HepG2 (cell line): ENCODE data around the gene CLDN24. TPM values are rescaled to one million over a fixed set of nuclear protein-coding genes. Genes with fewer than 3 reads are reported as not detected.

Experiments
- ATAC-seq: fragments of 200-7000 bp; cut with Tn5 transposase; 3 replicates; pipeline ENCODE4 v1.9.1; 2020; ENCODE audit warnings: mild to moderate bottlenecking, moderate library complexity
- BruUV-seq: library from RNA; stranded (reverse); fragments of 400-500 nt; replicated peaks from 2 replicates; lab custom pipeline; 2021; lab: Mats Ljungman, UMichigan
- CTCF ChIA-PET: fragments of 300-600 bp; formaldehyde crosslinking; extraction: SDS; loops from one replicate; lab custom pipeline; 2021; ENCODE audit warnings: low total read pairs, inconsistent platforms, low intra/inter-chr PET ratio; lab: Yijun Ruan, JAX
- POLR2A ChIA-PET: fragments of 350-600 bp; sonication (Branson Sonifier 250); formaldehyde crosslinking; loops from one replicate; lab custom pipeline; 2020; ENCODE audit warnings: antibody characterized with exemption, inconsistent platforms; lab: Yijun Ruan, JAX
- DNase-seq: peaks from one replicate; pipeline ENCODE4 v3.0.0-alpha.2; 2015; ENCODE audit warnings: low spot score
- FAIRE-seq: peaks from 3 replicates; lab custom pipeline; 2011; peaks lifted over from hg19 to GRCh38; lab: Jason Lieb, UNC
- H2AFZ ChIP-seq: one replicate; pipeline ENCODE4 v1.6.1; 2011; ENCODE audit warnings: low read length, inconsistent platforms
- H3K27ac ChIP-seq: fragments of 300-600 bp; 3 replicates; pipeline ENCODE4 v1.8.0; 2011; ENCODE audit warnings: mixed run types, mild to moderate bottlenecking, mixed read lengths, low read length, inconsistent platforms; ENCODE audit not compliant: insufficient read depth; ENCODE audit errors: extremely low read length
- H3K27me3 ChIP-seq, 2 experiments: fragments of 200-600 bp in 1 of 2; 2 replicates in 1 of 2; 3 replicates in 1 of 2; pipeline versions ENCODE4 v1.6.0 to v1.8.0; 2011; ENCODE audit warnings: low read length in 2 of 2, mild to moderate bottlenecking in 2 of 2, moderate library complexity in 2 of 2, inconsistent platforms in 1 of 2; ENCODE audit not compliant: insufficient read depth in 2 of 2, control insufficient read depth in 1 of 2
- H3K36me3 ChIP-seq, 2 experiments: fragments of 200-600 bp in 1 of 2; replicated peaks in 1 of 2; 2 replicates in 1 of 2; 3 replicates in 1 of 2; pipeline versions ENCODE4 v1.5.1 to v1.8.0; 2011; ENCODE audit warnings: low read length in 2 of 2, inconsistent platforms in 1 of 2; ENCODE audit not compliant: insufficient read depth in 2 of 2, control insufficient read depth in 1 of 2
- H3K4me1 ChIP-seq: 2 replicates; pipeline ENCODE4 v1.5.1; 2012; ENCODE audit warnings: low read length, inconsistent platforms; ENCODE audit not compliant: insufficient read depth
- H3K4me2 ChIP-seq: 2 replicates; pipeline ENCODE4 v1.6.0; 2011; ENCODE audit warnings: low read depth, low read length, inconsistent platforms
- H3K4me3 ChIP-seq, 3 experiments: fragments of 200-600 bp in 1 of 3; sonication (generic), shearing (Covaris generic) in 1 of 3; replicated peaks in 1 of 3; 2 replicates each; pipeline ENCODE4 v1.5.1; 2011 to 2016; ENCODE audit warnings: low read length in 3 of 3, inconsistent platforms in 2 of 3, low read depth in 2 of 3, mild to moderate bottlenecking in 2 of 3, control low read depth in 1 of 3, mixed read lengths in 1 of 3; ENCODE audit not compliant: insufficient read depth in 1 of 3
- H3K79me2 ChIP-seq: one replicate; pipeline ENCODE4 v1.6.1; 2011; ENCODE audit warnings: low read length, inconsistent platforms; ENCODE audit not compliant: insufficient read depth
- H3K9ac ChIP-seq: 2 replicates; pipeline ENCODE4 v1.6.0; 2011; ENCODE audit warnings: mild to moderate bottlenecking, low read depth, low read length, inconsistent platforms; ENCODE audit not compliant: insufficient read depth
- H3K9me3 ChIP-seq: 2 replicates; pipeline ENCODE4 v1.5.1; 2012; ENCODE audit warnings: mild to moderate bottlenecking, low read length
- H4K20me1 ChIP-seq: 2 replicates; pipeline ENCODE4 v1.6.0; 2011; ENCODE audit warnings: inconsistent platforms, mild to moderate bottlenecking, low read length, moderate library complexity; ENCODE audit not compliant: insufficient read depth
- CENPT ChIP-seq: sonication (generic); formaldehyde crosslinking; IDR thresholded peaks from 2 replicates; pipeline ENCODE4 v1.8.0; 2022; ENCODE audit warnings: low read depth, mild to moderate bottlenecking, moderate library complexity, missing genetic modification reagents
- FOXA3 ChIP-seq: IDR thresholded peaks from 2 replicates; pipeline ENCODE4 v1.6.1; 2016; ENCODE audit warnings: missing genetic modification reagents, missing compliant biosample characterization
- HIC2 ChIP-seq: sonication (generic); formaldehyde crosslinking; IDR thresholded peaks from 2 replicates; pipeline ENCODE4 v1.9.0; 2022; ENCODE audit warnings: low read depth, missing genetic modification reagents
- RFXAP ChIP-seq: sonication (generic); formaldehyde crosslinking; IDR thresholded peaks from 2 replicates; pipeline ENCODE4 v1.4.0; 2020; ENCODE audit warnings: missing genetic modification reagents, borderline replicate concordance
- SRSF9 ChIP-seq: fragments of 200-400 bp; formaldehyde crosslinking; IDR thresholded peaks from 2 replicates; pipeline ENCODE4 v1.6.1; 2018; ENCODE audit warnings: borderline replicate concordance, mild to moderate bottlenecking, low read depth, low read length; ENCODE audit not compliant: insufficient read depth, poor library complexity, severe bottlenecking
- YEATS4 ChIP-seq: sonication (generic); formaldehyde crosslinking; IDR thresholded peaks from 2 replicates; pipeline ENCODE4 v1.4.0; 2020; ENCODE audit warnings: missing genetic modification reagents, borderline replicate concordance
- ZNF430 ChIP-seq: sonication (generic); formaldehyde crosslinking; IDR thresholded peaks from 2 replicates; pipeline ENCODE4 v1.9.0; 2021; ENCODE audit warnings: mild to moderate bottlenecking, missing genetic modification reagents
- WGBS: methylation state at CpG from one replicate; pipeline ENCODE4 v1.1.6; 2017; ENCODE audit warnings: low lambda C conversion rate; 5-methylcytosine and 5-hydroxymethylcytosine counted together
- in situ Hi-C: cut with HindIII; loops from 2 replicates; pipeline ENCODE4 v1.10.0; 2017; ENCODE audit warnings: low pct_unique_long_range_greater_than_20kb; ENCODE audit not compliant: extremely low pct_ligation_motif_present
- intact Hi-C: fragments of 100-400 bp; cut with micrococcal nuclease; formaldehyde crosslinking; loops from one replicate; pipeline ENCODE4 v1.10.0; 2022; ENCODE audit not compliant: unreplicated experiment
- polyA plus RNA-seq, 8 experiments: library from polyadenylated mRNA; depleted of rRNA in 3 of 8; stranded (reverse) in 7 of 8; unstranded in 1 of 8; fragments of >200 nt; fragmentation: Illumina TruSeq in 4 of 8; extraction: Trizol in 4 of 8; gene quantifications; 2 replicates each; pipeline versions ENCODE4 v1.2.1 to v1.2.3, GENCODE V29; 2011 to 2016; ENCODE audit warnings: low read depth in 4 of 8, missing spikeins in 1 of 8, mixed read lengths in 1 of 8; ENCODE audit not compliant: insufficient read depth in 1 of 8
- total RNA-seq, 5 experiments: library from RNA; depleted of rRNA; stranded (reverse); fragments of >200 nt; fragmentation: Illumina TruSeq; extraction: Trizol; gene quantifications; 2 replicates each; pipeline ENCODE4 v1.2.3, GENCODE V29; 2016; ENCODE audit warnings: low read depth in 1 of 5
- TF ChIP-seq, protein P1 (sequence below): sonication (generic); formaldehyde crosslinking; IDR thresholded peaks from 2 replicates; pipeline ENCODE4 v1.5.0; 2020; ENCODE audit warnings: mild to moderate bottlenecking, missing genetic modification reagents

CLDN24 gene
- total and polyA plus RNA-seq, 2 of the 13 experiments (the other 11 are each of a cell fraction or from before 2014, with no cell fraction given): not detected

- H3K27ac ChIP-seq: no peak overlapping the region
- in situ Hi-C loops: no loop called here
- ChIA-PET CTCF (no interaction called here), POLR2A (no interaction called here)
- H3K79me2 ChIP-seq: no peaks in the 10 kb centered on the region
- H3K4me2 ChIP-seq: no peak overlapping the region
- no peak for TF ChIP-seq YEATS4 (CRISPR knock-in tag)
- no peak for TF ChIP-seq SRSF9
- no peak for TF ChIP-seq FOXA3
- TF ChIP-seq ZNF430: no peak
- no peak for TF ChIP-seq RFXAP (CRISPR knock-in tag)
- TF ChIP-seq, protein P1, sequence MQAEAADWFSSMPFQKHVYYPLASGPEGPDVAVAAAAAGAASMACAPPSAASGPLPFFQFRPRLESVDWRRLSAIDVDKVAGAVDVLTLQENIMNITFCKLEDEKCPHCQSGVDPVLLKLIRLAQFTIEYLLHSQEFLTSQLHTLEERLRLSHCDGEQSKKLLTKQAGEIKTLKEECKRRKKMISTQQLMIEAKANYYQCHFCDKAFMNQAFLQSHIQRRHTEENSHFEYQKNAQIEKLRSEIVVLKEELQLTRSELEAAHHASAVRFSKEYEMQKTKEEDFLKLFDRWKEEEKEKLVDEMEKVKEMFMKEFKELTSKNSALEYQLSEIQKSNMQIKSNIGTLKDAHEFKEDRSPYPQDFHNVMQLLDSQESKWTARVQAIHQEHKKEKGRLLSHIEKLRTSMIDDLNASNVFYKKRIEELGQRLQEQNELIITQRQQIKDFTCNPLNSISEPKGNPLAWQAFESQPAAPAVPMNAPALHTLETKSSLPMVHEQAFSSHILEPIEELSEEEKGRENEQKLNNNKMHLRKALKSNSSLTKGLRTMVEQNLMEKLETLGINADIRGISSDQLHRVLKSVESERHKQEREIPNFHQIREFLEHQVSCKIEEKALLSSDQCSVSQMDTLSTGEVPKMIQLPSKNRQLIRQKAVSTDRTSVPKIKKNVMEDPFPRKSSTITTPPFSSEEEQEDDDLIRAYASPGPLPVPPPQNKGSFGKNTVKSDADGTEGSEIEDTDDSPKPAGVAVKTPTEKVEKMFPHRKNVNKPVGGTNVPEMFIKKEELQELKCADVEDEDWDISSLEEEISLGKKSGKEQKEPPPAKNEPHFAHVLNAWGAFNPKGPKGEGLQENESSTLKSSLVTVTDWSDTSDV: no peak
- TF ChIP-seq CENPT (CRISPR knock-in tag): no peak
- TF ChIP-seq HIC2 (CRISPR knock-in tag): no peak
- H2AFZ ChIP-seq: no peak overlapping the region
- H4K20me1 ChIP-seq: no peaks in the 10 kb centered on the region
- H3K36me3 ChIP-seq: peaks cover 3 to 4% of the 10 kb centered on the region in 2 experiments; a peak in 3 of 5 replicates
- H3K27me3 ChIP-seq: no peaks in the 10 kb centered on the region; a peak in 1 of 5 replicates
- H3K9ac ChIP-seq: no peak overlapping the region
- DNase-seq: no peak
- no TSS peak for BruUV-seq
- FAIRE-seq: no peak
- H3K4me3 ChIP-seq: no peak overlapping the region
- ATAC-seq: peak; percentile 4; the same call in 1 of the 3 replicates
- WGBS: 77% methylated on average over 5 of the region's 6 CpGs
- intact Hi-C loops: no loop called here
- H3K9me3 ChIP-seq: no peaks in the 10 kb centered on the region
- H3K4me1 ChIP-seq: peaks cover 41% of the 10 kb centered on the region
Measured at GRCh38 chr4:183323295-183323694, 1.1 kb upstream of the CLDN24 start.
